B cell (primary cell): Measurements from ENCODE around the gene DNAJC15. TPM values are rescaled to one million over a fixed set of nuclear protein-coding genes. Genes with fewer than 3 reads are reported as not detected.
A peak's percentile ranks its signal among the peaks of the same experiment; 100 is the strongest.

Experiments
- ATAC-seq: fragments of 200-7000 bp; cut with Tn5 transposase; one replicate; pipeline ENCODE4 v1.10.0; 2021; ENCODE audit warnings: low read depth, mild to moderate bottlenecking, moderate number of reproducible peaks, moderate library complexity
- CTCF ChIA-PET: fragments of 350-600 bp; sonication (Branson Sonifier 250); formaldehyde crosslinking; loops from one replicate; lab custom pipeline; 2021; ENCODE audit warnings: antibody characterized with exemption, inconsistent platforms; lab: Charles Lee
- POLR2A ChIA-PET: fragments of 350-600 bp; sonication (Branson Sonifier 250); formaldehyde crosslinking; loops from one replicate; lab custom pipeline; 2021; ENCODE audit warnings: antibody characterized with exemption; lab: Charles Lee
- DNase-seq: peaks from one replicate; pipeline ENCODE4 v3.0.0; 2013
- H2AFZ ChIP-seq: 2 replicates; pipeline ENCODE4 v1.6.1; 2012; ENCODE audit warnings: mild to moderate bottlenecking, low read depth, low read length; ENCODE audit not compliant: insufficient read depth, poor library complexity, severe bottlenecking
- H3K27ac ChIP-seq, 2 donors: 1 replicate in 1 of 2; 2 replicates in 1 of 2; pipeline ENCODE4 v1.5.1; 2012 to 2013; ENCODE audit warnings: low read length in 2 of 2, mild to moderate bottlenecking in 2 of 2, moderate library complexity in 1 of 2
- H3K27me3 ChIP-seq, 4 experiments: fragments of 200-600 bp in 1 of 4; sonication (generic) in 1 of 4; replicated peaks in 1 of 4; 1 replicate in 2 of 4; 2 replicates in 2 of 4; pipeline versions ENCODE4 v1.6.1 to v1.7.0; 2013 to 2016; ENCODE audit warnings: low read length in 3 of 4, mild to moderate bottlenecking in 2 of 4, mixed read lengths in 1 of 4, moderate library complexity in 1 of 4; ENCODE audit not compliant: insufficient read depth in 4 of 4, control insufficient read depth in 3 of 4; ENCODE audit errors: control extremely low read depth in 1 of 4
- H3K36me3 ChIP-seq, 2 experiments: replicated peaks in 1 of 2; 1 replicate in 1 of 2; 2 replicates in 1 of 2; pipeline versions ENCODE4 v1.6.1 to v1.7.1; 2013; ENCODE audit warnings: low read length in 1 of 2; ENCODE audit not compliant: insufficient read depth in 2 of 2, control insufficient read depth in 1 of 2; ENCODE audit errors: control extremely low read depth in 1 of 2, extremely low read depth in 1 of 2
- H3K4me1 ChIP-seq, 2 donors: fragments of 200-600 bp in 1 of 2; sonication (generic) in 1 of 2; 1 replicate in 1 of 2; 2 replicates in 1 of 2; pipeline versions ENCODE4 v1.5.1 to v1.6.1; 2013 to 2017; ENCODE audit warnings: low read length in 2 of 2; ENCODE audit not compliant: control insufficient read depth in 2 of 2, insufficient read depth in 2 of 2
- H3K4me2 ChIP-seq: replicated peaks from 2 replicates; pipeline ENCODE3; 2012; ENCODE audit warnings: mild to moderate bottlenecking, low read depth, low read length; ENCODE audit not compliant: poor library complexity, severe bottlenecking
- H3K4me3 ChIP-seq, 5 experiments: fragments of 200-600 bp in 1 of 5; sonication (generic) in 1 of 5; 1 replicate in 3 of 5; 2 replicates in 2 of 5; pipeline versions ENCODE4 v1.5.1 to v1.7.0; 2011 to 2016; ENCODE audit warnings: low read length in 4 of 5, mild to moderate bottlenecking in 4 of 5, low read depth in 2 of 5, control low read depth in 1 of 5, moderate library complexity in 1 of 5; ENCODE audit not compliant: insufficient read depth in 1 of 5; ENCODE audit errors: control extremely low read depth in 1 of 5, extremely low read depth in 1 of 5
- H3K79me2 ChIP-seq: fragments of 200-600 bp; sonication (generic); one replicate; pipeline ENCODE4 v1.6.0; 2016; ENCODE audit warnings: low read length; ENCODE audit not compliant: control insufficient read depth, insufficient read depth
- H3K9ac ChIP-seq: fragments of 200-600 bp; sonication (generic); 2 replicates; pipeline ENCODE4 v1.6.1; 2017; ENCODE audit warnings: mild to moderate bottlenecking, low read length, moderate library complexity
- H3K9me3 ChIP-seq, 3 donors: one replicate each; pipeline versions ENCODE4 v1.6.1 to v1.7.1; 2013; ENCODE audit warnings: low read length in 2 of 3; ENCODE audit not compliant: control insufficient read depth in 2 of 3, insufficient read depth in 1 of 3; ENCODE audit errors: control extremely low read depth in 1 of 3
- H4K20me1 ChIP-seq: 2 replicates; pipeline ENCODE4 v1.6.0; 2012; ENCODE audit warnings: mild to moderate bottlenecking, low read length; ENCODE audit not compliant: insufficient read depth, control insufficient read depth, poor library complexity, severe bottlenecking
- H3K27ac Mint-ChIP-seq: one replicate; pipeline ENCODE4 v1.8.0; 2021; ENCODE audit warnings: mixed read lengths
- H3K27me3 Mint-ChIP-seq: one replicate; pipeline ENCODE4 v1.8.0; 2021; ENCODE audit warnings: mixed read lengths
- H3K4me1 Mint-ChIP-seq: one replicate; pipeline ENCODE4 v1.8.0; 2021; ENCODE audit warnings: mixed read lengths
- H3K4me3 Mint-ChIP-seq: one replicate; pipeline ENCODE4 v1.8.0; 2021; ENCODE audit warnings: mixed read lengths
- H3K9me3 Mint-ChIP-seq: one replicate; pipeline ENCODE4 v1.8.0; 2022; ENCODE audit warnings: mixed read lengths; ENCODE audit not compliant: insufficient read depth
- CTCF ChIP-seq: fragments of 200-600 bp; IDR thresholded peaks from one replicate; pipeline ENCODE4 v1.8.0; 2022; ENCODE audit warnings: antibody characterized with exemption, mild to moderate bottlenecking
- EZH2 ChIP-seq: IDR thresholded peaks from 2 replicates; pipeline ENCODE4 v1.6.1; 2012; ENCODE audit warnings: borderline replicate concordance, low read depth, mild to moderate bottlenecking, moderate library complexity, low read length; ENCODE audit not compliant: insufficient read depth, poor library complexity, severe bottlenecking
- WGBS: methylation state at CpG from one replicate; pipeline ENCODE4 v1.1.5; 2013; ENCODE audit warnings: missing lambda C conversion rate; ENCODE audit not compliant: insufficient coverage; 5-methylcytosine and 5-hydroxymethylcytosine counted together
- intact Hi-C: fragments of 100-400 bp; cut with micrococcal nuclease; formaldehyde crosslinking; loops from one replicate; pipeline ENCODE4 v1.10.0; 2022
- polyA plus RNA-seq: library from polyadenylated mRNA; depleted of rRNA; stranded (reverse); fragments of >200 nt; gene quantifications from 2 replicates; pipeline ENCODE4 v1.2.3, GENCODE V29; 2012
- total RNA-seq, 2 donors: library from RNA; stranded (reverse); fragments of 120-200 nt in 1 of 2; gene quantifications; 1 replicate in 1 of 2; 2 replicates in 1 of 2; pipeline versions ENCODE4 v1.2.3 to v1.2.4, GENCODE V29; 2013 to 2022

DNAJC15 gene
- total and polyA plus RNA-seq, 2 donors (not counting 1 experiment from before 2014, with no cell fraction given), result 11.5 to 15.2 TPM

GRCh38 chr13:43107780-43108179, 84.4 kb downstream of the DNAJC15 start:
- Histone ChIP-seq H4K20me1 (peaks cover 5% of the 10 kb centered on the region), H3K4me1 (no peaks in the 10 kb centered on the region), H3K9ac (no peak overlapping the region), H3K27me3 (no peaks in the 10 kb centered on the region), H3K36me3 (peaks cover 0 to 19% of the 10 kb centered on the region in 2 experiments), H3K4me2 (no peak overlapping the region), H3K79me2 (no peaks in the 10 kb centered on the region), H3K4me3 (no peak overlapping the region), H2AFZ (no peak overlapping the region), H3K27ac (no peak overlapping the region), H3K9me3 (no peaks in the 10 kb centered on the region)
- intact Hi-C loops, result no loop called here
- ATAC-seq (no peak), DNase-seq (no peak)
- TF ChIP-seq CTCF, result no peak
- no peak for TF ChIP-seq EZH2
- WGBS, result no CpG with 5 or more reads among the region's 2 CpGs
- no peaks in the 10 kb centered on the region for H3K27me3 Mint-ChIP-seq
- POLR2A ChIA-PET, result no interaction called here
- H3K9me3 Mint-ChIP-seq, result no peaks in the 10 kb centered on the region
- peaks cover 2% of the 10 kb centered on the region for H3K4me1 Mint-ChIP-seq
- no peak overlapping the region for H3K27ac Mint-ChIP-seq
- no peak overlapping the region for H3K4me3 Mint-ChIP-seq
- CTCF ChIA-PET, result interaction anchor here (0.6 kb wide), 1 partner anchor 60 kb away, joined by 3 read pairs; no protein-coding TSS in a partner anchor

GRCh38 chr13:43110036-43110435, 86.7 kb downstream of the DNAJC15 start:
- Histone ChIP-seq H3K27ac (no peak overlapping the region), H3K4me3 (no peak overlapping the region), H3K36me3 (peaks cover 0 to 19% of the 10 kb centered on the region in 2 experiments), H4K20me1 (peaks cover 2% of the 10 kb centered on the region), H2AFZ (no peak overlapping the region), H3K9me3 (no peaks in the 10 kb centered on the region), H3K27me3 (no peaks in the 10 kb centered on the region), H3K4me2 (no peak overlapping the region), H3K79me2 (no peaks in the 10 kb centered on the region), H3K9ac (no peak overlapping the region), H3K4me1 (no peaks in the 10 kb centered on the region)
- no peak for DNase-seq
- Mint-ChIP-seq H3K9me3 (no peaks in the 10 kb centered on the region), H3K4me3 (no peak overlapping the region), H3K27me3 (no peaks in the 10 kb centered on the region), H3K27ac (peak overlapping the region; percentile 27), H3K4me1 (no peaks in the 10 kb centered on the region)
- ChIA-PET POLR2A (no interaction called here), CTCF (interaction anchor here (0.8 to 1.4 kb wide), 2 partner anchors 22 to 140 kb away, joined by 3 read pairs; no protein-coding TSS in a partner anchor)
- WGBS, result 86% methylated on average over 4 of the region's 5 CpGs
- intact Hi-C loops, result no loop called here
- TF ChIP-seq CTCF (no peak), EZH2 (no peak)
- no peak for ATAC-seq
